Endodermal cell (in vitro differentiated cells): Measurements from ENCODE around the gene GAS2L3. TPM values are rescaled to one million over a fixed set of nuclear protein-coding genes. Genes with fewer than 3 reads are reported as not detected.
A peak's percentile ranks its signal among the peaks of the same experiment; 100 is the strongest.

Experiments
- DNase-seq: peaks from one replicate; pipeline ENCODE4 v3.0.0-alpha.2; 2017
- H3K27ac ChIP-seq: 2 replicates; pipeline ENCODE4 v1.5.1; 2013; ENCODE audit warnings: mild to moderate bottlenecking, low read depth, low read length, moderate library complexity
- H3K27me3 ChIP-seq: 2 replicates; pipeline ENCODE4 v1.6.1; 2013; ENCODE audit warnings: mild to moderate bottlenecking, low read length, moderate library complexity; ENCODE audit not compliant: insufficient read depth, control insufficient read depth, poor library complexity, severe bottlenecking
- H3K36me3 ChIP-seq: 2 replicates; pipeline ENCODE4 v1.7.0; 2013; ENCODE audit warnings: mild to moderate bottlenecking, low read length, moderate library complexity; ENCODE audit not compliant: control insufficient read depth, insufficient read depth
- H3K4me1 ChIP-seq: one replicate; pipeline ENCODE4 v1.7.0; 2013; ENCODE audit warnings: low read length; ENCODE audit not compliant: control insufficient read depth, insufficient read depth
- H3K4me3 ChIP-seq: 2 replicates; pipeline ENCODE4 v1.5.1; 2013; ENCODE audit warnings: mild to moderate bottlenecking, low read length, moderate library complexity
- H3K9ac ChIP-seq: 2 replicates; pipeline ENCODE4 v1.6.1; 2013; ENCODE audit warnings: mild to moderate bottlenecking, low read length, moderate library complexity; ENCODE audit not compliant: poor library complexity, severe bottlenecking; ENCODE audit errors: extremely low read depth
- H3K9me3 ChIP-seq: 2 replicates; pipeline ENCODE4 v1.6.1; 2013; ENCODE audit warnings: mild to moderate bottlenecking, low read length, moderate library complexity; ENCODE audit not compliant: control insufficient read depth
- H3K27ac Mint-ChIP-seq: 2 replicates; pipeline ENCODE4 v1.8.0; 2020; ENCODE audit warnings: mixed read lengths
- H3K27me3 Mint-ChIP-seq: 2 replicates; pipeline ENCODE4 v1.8.0; 2021; ENCODE audit warnings: mild to moderate bottlenecking, mixed read lengths; ENCODE audit not compliant: insufficient read depth
- H3K36me3 Mint-ChIP-seq: 2 replicates; pipeline ENCODE4 v1.8.0; 2020; ENCODE audit warnings: low read depth, mixed read lengths
- H3K4me1 Mint-ChIP-seq: 2 replicates; pipeline ENCODE4 v1.8.0; 2020; ENCODE audit warnings: mixed read lengths
- H3K4me3 Mint-ChIP-seq: 2 replicates; pipeline ENCODE4 v1.8.0; 2020; ENCODE audit warnings: mild to moderate bottlenecking, moderate library complexity, mixed read lengths
- H3K9me3 Mint-ChIP-seq: 2 replicates; pipeline ENCODE4 v1.8.0; 2020; ENCODE audit warnings: mild to moderate bottlenecking, mixed read lengths
- WGBS, 2 experiments: methylation state at CpG; one replicate each; pipeline versions ENCODE4 v1.1.5 to v1.1.7; 2013; ENCODE audit warnings: missing lambda C conversion rate in 2 of 2, mixed read lengths in 1 of 2; ENCODE audit not compliant: insufficient coverage in 1 of 2, insufficient read length in 1 of 2; 5-methylcytosine and 5-hydroxymethylcytosine counted together
- total RNA-seq, 2 donors: library from RNA; stranded (reverse); fragmentation: NEBNext Ultra II Directional in 1 of 2; extraction: Animal tissue kit (Norgen Biotek cat#: 25700) in 1 of 2; gene quantifications; 2 replicates in 1 of 2; 3 replicates in 1 of 2; pipeline ENCODE4 v1.2.1, GENCODE V29; 2021
- TF ChIP-seq, protein P1 (sequence below): fragments of 200-600 bp; sonication (generic); conservative IDR thresholded peaks from 2 replicates; pipeline ENCODE4 v1.5.0; 2021; ENCODE audit warnings: antibody characterized with exemption, mild to moderate bottlenecking

GAS2L3 gene
- total RNA-seq, 2 donors from 2014 or later, result 13.5 to 26.8 TPM

DNA sequence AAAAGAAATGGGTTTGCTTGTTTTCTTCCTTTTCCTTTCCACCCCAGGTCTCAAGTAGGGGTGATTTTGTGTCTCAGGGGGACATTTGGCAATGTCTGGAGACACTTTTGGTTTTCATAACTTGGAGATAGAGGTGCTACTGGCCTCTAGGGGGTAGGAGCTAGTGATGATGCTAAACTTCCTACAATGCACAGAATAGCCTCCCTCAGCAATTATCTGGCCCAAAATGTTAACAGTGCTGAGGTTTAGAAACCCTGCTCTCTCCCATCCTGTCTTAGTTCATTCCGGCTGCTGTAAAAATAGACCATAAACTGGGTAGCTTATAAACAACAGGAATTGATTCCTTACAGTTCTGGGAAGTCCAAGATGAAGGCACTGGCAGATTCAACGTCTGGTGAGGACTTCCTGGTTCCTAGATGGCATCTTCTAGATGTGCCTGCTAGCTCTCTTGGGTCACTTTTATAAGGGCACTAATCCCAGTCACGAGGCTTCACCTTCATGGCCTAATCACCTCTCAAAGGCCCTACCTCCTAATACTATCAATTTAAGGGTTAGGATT lies 7.4 kb upstream of the GAS2L3 start:
- TF ChIP-seq, protein P1, sequence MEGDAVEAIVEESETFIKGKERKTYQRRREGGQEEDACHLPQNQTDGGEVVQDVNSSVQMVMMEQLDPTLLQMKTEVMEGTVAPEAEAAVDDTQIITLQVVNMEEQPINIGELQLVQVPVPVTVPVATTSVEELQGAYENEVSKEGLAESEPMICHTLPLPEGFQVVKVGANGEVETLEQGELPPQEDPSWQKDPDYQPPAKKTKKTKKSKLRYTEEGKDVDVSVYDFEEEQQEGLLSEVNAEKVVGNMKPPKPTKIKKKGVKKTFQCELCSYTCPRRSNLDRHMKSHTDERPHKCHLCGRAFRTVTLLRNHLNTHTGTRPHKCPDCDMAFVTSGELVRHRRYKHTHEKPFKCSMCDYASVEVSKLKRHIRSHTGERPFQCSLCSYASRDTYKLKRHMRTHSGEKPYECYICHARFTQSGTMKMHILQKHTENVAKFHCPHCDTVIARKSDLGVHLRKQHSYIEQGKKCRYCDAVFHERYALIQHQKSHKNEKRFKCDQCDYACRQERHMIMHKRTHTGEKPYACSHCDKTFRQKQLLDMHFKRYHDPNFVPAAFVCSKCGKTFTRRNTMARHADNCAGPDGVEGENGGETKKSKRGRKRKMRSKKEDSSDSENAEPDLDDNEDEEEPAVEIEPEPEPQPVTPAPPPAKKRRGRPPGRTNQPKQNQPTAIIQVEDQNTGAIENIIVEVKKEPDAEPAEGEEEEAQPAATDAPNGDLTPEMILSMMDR, result peak; percentile 21
- Histone ChIP-seq H3K27ac (no peak overlapping the region), H3K9me3 (no peaks in the 10 kb centered on the region), H3K9ac (no peak overlapping the region), H3K4me1 (no peaks in the 10 kb centered on the region), H3K36me3 (no peaks in the 10 kb centered on the region), H3K4me3 (no peak overlapping the region), H3K27me3 (no peaks in the 10 kb centered on the region)
- no peaks in the 10 kb centered on the region for H3K9me3 Mint-ChIP-seq
- peaks cover 18% of the 10 kb centered on the region for H3K4me1 Mint-ChIP-seq
- DNase-seq, result no peak
- H3K36me3 Mint-ChIP-seq, result no peaks in the 10 kb centered on the region
- H3K4me3 Mint-ChIP-seq, result no peak overlapping the region
- 92 to 95% methylated on average over 3 of the region's 3 CpGs for WGBS, 2 experiments
- no peak overlapping the region for H3K27ac Mint-ChIP-seq
- peaks cover 4% of the 10 kb centered on the region for H3K27me3 Mint-ChIP-seq

DNA sequence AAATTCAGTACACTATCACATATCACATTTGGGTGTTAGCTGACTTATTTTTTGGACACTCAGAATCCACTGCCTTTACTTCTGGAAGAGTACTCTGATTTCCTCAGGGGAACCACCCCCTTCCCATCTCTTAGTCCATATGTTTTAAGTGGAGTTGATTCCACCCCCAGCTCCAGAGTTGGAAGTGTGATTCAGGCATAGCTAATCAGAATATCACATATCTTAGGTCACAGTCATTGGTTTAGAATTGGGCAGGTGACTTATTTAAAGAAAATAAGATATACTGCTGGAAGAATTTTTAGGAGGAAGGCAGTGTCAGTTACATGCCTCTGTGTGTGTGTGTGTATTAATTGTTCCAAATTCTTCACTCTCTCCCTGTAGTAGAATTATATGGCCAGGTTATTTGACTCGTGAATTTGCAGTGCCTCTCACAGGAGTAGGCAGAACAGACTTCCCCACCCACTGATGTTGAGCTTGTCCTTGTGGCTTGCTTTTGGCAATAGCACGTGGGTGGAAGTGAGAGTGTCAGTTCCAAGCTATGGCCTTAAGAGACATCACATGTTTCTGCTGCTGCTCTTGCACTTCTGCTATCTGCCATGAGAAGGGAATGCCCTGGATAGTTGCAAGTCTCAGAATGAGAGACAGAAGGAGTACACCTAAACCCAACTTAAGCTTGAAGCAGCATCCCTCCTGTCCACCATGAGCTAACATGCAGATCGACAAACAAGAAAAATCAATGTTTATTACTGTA lies 6.4 kb upstream of the GAS2L3 start:
- 50 to 83% methylated on average over 1 to 3 of the region's 3 CpGs for WGBS, 2 experiments
- H3K9me3 Mint-ChIP-seq, result no peaks in the 10 kb centered on the region
- no peak for DNase-seq
- H3K9ac ChIP-seq, result no peak overlapping the region
- TF ChIP-seq, protein P1, result no peak
- no peak overlapping the region for H3K4me3 ChIP-seq
- H3K4me3 Mint-ChIP-seq, result no peak overlapping the region
- H3K4me1 ChIP-seq, result no peaks in the 10 kb centered on the region
- no peak overlapping the region for H3K27ac Mint-ChIP-seq
- no peaks in the 10 kb centered on the region for H3K9me3 ChIP-seq
- H3K4me1 Mint-ChIP-seq, result peaks cover 18% of the 10 kb centered on the region
- H3K36me3 Mint-ChIP-seq, result no peaks in the 10 kb centered on the region
- peaks cover 9% of the 10 kb centered on the region for H3K27me3 ChIP-seq
- peaks cover 14% of the 10 kb centered on the region for H3K27me3 Mint-ChIP-seq
- H3K27ac ChIP-seq, result no peak overlapping the region
- no peaks in the 10 kb centered on the region for H3K36me3 ChIP-seq

DNA sequence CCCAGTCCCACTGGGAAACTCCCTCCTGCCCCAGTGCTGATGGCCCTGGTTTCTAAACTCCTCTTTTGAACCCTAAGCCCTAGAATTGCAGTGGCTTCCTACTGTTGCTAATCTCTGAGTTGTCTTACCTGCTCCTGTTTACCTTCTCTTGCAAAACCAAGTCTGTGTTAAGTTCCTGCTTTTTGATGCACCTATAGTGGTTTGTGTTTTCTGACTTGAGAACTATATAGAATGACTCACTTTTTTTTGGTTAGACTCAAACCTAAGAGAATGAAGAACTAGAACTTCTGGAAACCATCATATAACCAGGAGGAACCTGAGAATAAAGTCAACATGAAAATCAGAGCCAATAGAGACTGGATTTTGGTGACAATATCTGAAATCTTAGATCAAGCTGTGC lies 5.5 kb upstream of the GAS2L3 start:
- Mint-ChIP-seq H3K4me1 (peaks cover 20% of the 10 kb centered on the region), H3K27ac (no peak overlapping the region), H3K36me3 (no peaks in the 10 kb centered on the region), H3K9me3 (no peaks in the 10 kb centered on the region), H3K4me3 (no peak overlapping the region), H3K27me3 (peaks cover 21% of the 10 kb centered on the region)
- no peak for DNase-seq
- Histone ChIP-seq H3K4me1 (no peaks in the 10 kb centered on the region), H3K4me3 (no peak overlapping the region), H3K9me3 (no peaks in the 10 kb centered on the region), H3K27ac (no peak overlapping the region), H3K36me3 (no peaks in the 10 kb centered on the region), H3K27me3 (peaks cover 14% of the 10 kb centered on the region), H3K9ac (no peak overlapping the region)
- TF ChIP-seq, protein P1, result no peak
